ENCODE measurements around the gene DLGAP1.

DNA sequence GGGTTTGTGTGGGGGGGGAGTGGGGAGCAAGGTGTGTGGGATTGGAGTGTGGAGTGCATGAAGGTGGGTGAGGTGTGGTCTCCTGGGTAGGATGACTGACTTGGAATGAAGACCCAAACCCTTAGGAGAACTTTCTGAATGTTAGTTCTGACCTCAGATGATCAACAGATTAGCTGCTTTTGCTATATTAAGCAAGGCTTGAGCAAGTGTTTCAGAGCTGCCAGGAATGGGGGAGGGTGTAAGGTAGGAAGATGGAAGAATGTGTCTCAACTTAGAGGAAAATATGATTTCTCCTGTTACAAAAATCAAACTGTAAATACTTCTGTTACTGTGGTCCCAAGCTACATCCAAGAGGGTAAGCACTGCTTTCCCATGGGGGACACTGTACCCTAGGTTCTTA lies 731.6 kb downstream of the DLGAP1 start:
- TF ChIP-seq, protein P1, sequence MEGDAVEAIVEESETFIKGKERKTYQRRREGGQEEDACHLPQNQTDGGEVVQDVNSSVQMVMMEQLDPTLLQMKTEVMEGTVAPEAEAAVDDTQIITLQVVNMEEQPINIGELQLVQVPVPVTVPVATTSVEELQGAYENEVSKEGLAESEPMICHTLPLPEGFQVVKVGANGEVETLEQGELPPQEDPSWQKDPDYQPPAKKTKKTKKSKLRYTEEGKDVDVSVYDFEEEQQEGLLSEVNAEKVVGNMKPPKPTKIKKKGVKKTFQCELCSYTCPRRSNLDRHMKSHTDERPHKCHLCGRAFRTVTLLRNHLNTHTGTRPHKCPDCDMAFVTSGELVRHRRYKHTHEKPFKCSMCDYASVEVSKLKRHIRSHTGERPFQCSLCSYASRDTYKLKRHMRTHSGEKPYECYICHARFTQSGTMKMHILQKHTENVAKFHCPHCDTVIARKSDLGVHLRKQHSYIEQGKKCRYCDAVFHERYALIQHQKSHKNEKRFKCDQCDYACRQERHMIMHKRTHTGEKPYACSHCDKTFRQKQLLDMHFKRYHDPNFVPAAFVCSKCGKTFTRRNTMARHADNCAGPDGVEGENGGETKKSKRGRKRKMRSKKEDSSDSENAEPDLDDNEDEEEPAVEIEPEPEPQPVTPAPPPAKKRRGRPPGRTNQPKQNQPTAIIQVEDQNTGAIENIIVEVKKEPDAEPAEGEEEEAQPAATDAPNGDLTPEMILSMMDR (IDR thresholded peaks at IDR 0.05), result no peak
- no peak for TF ChIP-seq POLR2A (IDR thresholded peaks at IDR 0.05)

All from breast epithelium (tissue), 3 donors.